ENCODE measurements around the gene MEGF9. TPM values are rescaled to one million over a fixed set of nuclear protein-coding genes. Genes with fewer than 3 reads are reported as not detected.

The MEGF9 gene
- polyA plus RNA-seq, 1 of the 3 experiments (the other 2 are of a cell fraction): 1.8 TPM

GRCh38 chr9:120609636-120610035, 104.6 kb downstream of the MEGF9 start (continued):
- TF ChIP-seq ZBTB33 (IDR thresholded peaks at IDR 0.05; ENCODE audit: borderline replicate concordance, low read depth) (no peak), CHD2 (IDR thresholded peaks at IDR 0.05; ENCODE audit: low read length, partially characterized antibody) (no peak), MEF2A (IDR thresholded peaks at IDR 0.05; ENCODE audit: borderline replicate concordance, low read depth) (no peak), GATA2 (CRISPR knock-in tag; IDR thresholded peaks at IDR 0.05) (no peak), JUND (IDR thresholded peaks at IDR 0.05) (no peak), GABPA (IDR thresholded peaks at IDR 0.05; ENCODE audit: low read depth) (no peak), NRF1 (IDR thresholded peaks at IDR 0.05; ENCODE audit: low read depth, low read length) (no peak)

- peaks cover 0 to 4% of the 10 kb centered on the region in 2 experiments; a peak in 1 of 4 replicates for H3K4me1 ChIP-seq (ENCODE audit: control insufficient read depth in 1 of 2, insufficient read depth in 2 of 2, low read depth in 1 of 2, low read length in 1 of 2)
- H3K9ac ChIP-seq: no peak overlapping the region
- H2AFZ ChIP-seq (ENCODE audit: low read depth): no peak overlapping the region
Measured at GRCh38 chr9:120608421-120608820, 105.8 kb downstream of the MEGF9 start.

More at GRCh38 chr9:120608421-120608820, 105.8 kb downstream of the MEGF9 start:
- H3K4me2 ChIP-seq: peak overlapping the region; percentile 33; the same call in 1 of the 2 replicates
- peaks cover 13% of the 10 kb centered on the region for H3F3A ChIP-seq (replicated peaks; ENCODE audit: insufficient read depth)
- H3K4me3 ChIP-seq (ENCODE audit: low read depth in 2 of 2, low read length in 1 of 2): no peak overlapping the region
- POLR2A ChIA-PET: no interaction called here
- H3K9me2 ChIP-seq: no peaks in the 10 kb centered on the region
- no peak overlapping the region for H3K27ac ChIP-seq (ENCODE audit: low read depth in 2 of 2, low read length in 1 of 2)
- H3K9me3 ChIP-seq: 0 out of 2 replicates have a peak, but pooled peaks cover 3% of the 10 kb centered on the region
- H3K79me2 ChIP-seq (ENCODE audit: insufficient read depth): no peaks in the 10 kb centered on the region
- H3K36me3 ChIP-seq (replicated peaks in 1 of 2; ENCODE audit: control insufficient read depth in 1 of 2, insufficient read depth in 2 of 2, low read length in 1 of 2): peaks cover 12 to 27% of the 10 kb centered on the region in 2 experiments
- DNase-seq: no peak
- H3K27me3 ChIP-seq (ENCODE audit: insufficient read depth): no peaks in the 10 kb centered on the region
- TF ChIP-seq RAD21 (IDR thresholded peaks at IDR 0.05; ENCODE audit: low read length) (no peak), RCOR1 (IDR thresholded peaks at IDR 0.05; ENCODE audit: low read length) (no peak), FOXJ3 (CRISPR knock-in tag; IDR thresholded peaks at IDR 0.05) (no peak), FOXM1 (IDR thresholded peaks at IDR 0.05; ENCODE audit: low read depth) (no peak), SIN3A (IDR thresholded peaks at IDR 0.05; ENCODE audit: borderline replicate concordance, low read depth, low read length) (no peak), USF1 (IDR thresholded peaks at IDR 0.05; ENCODE audit: borderline replicate concordance, low read depth) (no peak), IRF3 (IDR thresholded peaks at IDR 0.05; ENCODE audit: low read depth, low read length) (no peak), NFIC (IDR thresholded peaks at IDR 0.05; ENCODE audit: borderline replicate concordance) (no peak), TAF1 (IDR thresholded peaks at IDR 0.05; ENCODE audit: borderline replicate concordance, low read depth, low read length) (no peak), MEF2A (IDR thresholded peaks at IDR 0.05; ENCODE audit: borderline replicate concordance, low read depth) (no peak), RFX5 (IDR thresholded peaks at IDR 0.05; ENCODE audit: low read length) (no peak), RXRA (IDR thresholded peaks at IDR 0.05; ENCODE audit: borderline replicate concordance, low read depth) (no peak), ZBTB33 (IDR thresholded peaks at IDR 0.05; ENCODE audit: borderline replicate concordance, low read depth) (no peak), CTCF (IDR thresholded peaks at IDR 0.05) (no peak), YY1 (IDR thresholded peaks at IDR 0.05; ENCODE audit: low read depth) (no peak), POLR2AphosphoS5 (IDR thresholded peaks at IDR 0.05; ENCODE audit: low read depth, low read length) (no peak), EZH2phosphoT487 (IDR thresholded peaks at IDR 0.05; ENCODE audit: borderline replicate concordance, low read depth) (no peak)
- H4K20me1 ChIP-seq (ENCODE audit: insufficient read depth): no peaks in the 10 kb centered on the region
- CTCF ChIA-PET: no interaction called here

Data from SK-N-SH (cell line).